ENCODE data around the gene MANF. TPM values are rescaled to one million over a fixed set of nuclear protein-coding genes. Genes with fewer than 3 reads are reported as not detected.

The MANF gene
- total RNA-seq, 1 donor from 2014 or later, result 127 TPM

- DNase-seq (ENCODE audit: low read depth in 2 of 2), result peak; percentile 73 to 79
Observed at GRCh38 chr3:51434746-51435327, 49.7 kb downstream of the MANF start.

GRCh38 chr3:51436998-51437639 lies 52.0 kb downstream of the MANF start:
- DNase-seq (ENCODE audit: low read depth in 2 of 2), result no peak

Other genes with a start within 250 kb of the MANF start
- 24.2 and 30.8 TPM in 2 replicates for gene RBM15B, start 6.0 kb downstream of the MANF start, total RNA-seq
- 9.2 and 16.1 TPM in 2 replicates for gene DCAF1, start 114.7 kb downstream of the MANF start, total RNA-seq
- 10.5 and 14.5 TPM in 2 replicates for gene RAD54L2, start 153.4 kb downstream of the MANF start, total RNA-seq